AG09309 (cell line): ENCODE results near the gene TMEM54.
A peak's percentile ranks its signal among the peaks of the same experiment; 100 is the strongest.

Experiments
- DNase-seq: peaks from one replicate; pipeline ENCODE4 v3.0.0-alpha.2; 2010; ENCODE audit warnings: low read depth
- H3K4me3 ChIP-seq: 2 replicates; pipeline ENCODE4 v1.5.1; 2011; ENCODE audit warnings: mild to moderate bottlenecking, low read depth, low read length, moderate library complexity; ENCODE audit not compliant: control insufficient read depth
- CTCF ChIP-seq: IDR thresholded peaks from 2 replicates; pipeline ENCODE4 v1.5.1; 2011; ENCODE audit warnings: mild to moderate bottlenecking, low read depth, low read length, inconsistent platforms; ENCODE audit not compliant: insufficient read depth, control insufficient read depth; ENCODE audit errors: missing control alignments

The TMEM54 gene

GRCh38 chr1:32883338-32884031, 17.7 kb downstream of the TMEM54 start:
- no peak for DNase-seq
- H3K4me3 ChIP-seq, result no peak overlapping the region
- TF ChIP-seq CTCF, result no peak

GRCh38 chr1:32881871-32882850, 19.0 kb downstream of the TMEM54 start:
- no peak for TF ChIP-seq CTCF
- no peak for DNase-seq
- no peak overlapping the region for H3K4me3 ChIP-seq

- DNase-seq, result no peak
- no peak for TF ChIP-seq CTCF
- no peak overlapping the region for H3K4me3 ChIP-seq
These were observed 19.9 kb downstream of the TMEM54 start for GRCh38 chr1:32881291-32881690.

- DNase-seq, result no peak
- H3K4me3 ChIP-seq, result no peak overlapping the region
- TF ChIP-seq CTCF, result no peak
These were observed 22.6 kb downstream of the TMEM54 start for GRCh38 chr1:32878637-32879041.

GRCh38 chr1:32878183-32878582, 23.0 kb downstream of the TMEM54 start:
- TF ChIP-seq CTCF, result no peak
- H3K4me3 ChIP-seq, result no peak overlapping the region
- DNase-seq, result peak; percentile 5

- TF ChIP-seq CTCF, result no peak
- no peak for DNase-seq
- H3K4me3 ChIP-seq, result no peak overlapping the region
These were observed 23.7 kb downstream of the TMEM54 start for GRCh38 chr1:32877211-32878110.
